GM12872 (cell line): ENCODE data around the gene SYT8.

Source experiments
- CTCF ChIP-seq: IDR thresholded peaks from 3 replicates; pipeline ENCODE4 v1.5.1; 2011; ENCODE audit warnings: low read depth, mild to moderate bottlenecking, low read length, moderate library complexity; ENCODE audit not compliant: insufficient read depth

SYT8 gene

DNA sequence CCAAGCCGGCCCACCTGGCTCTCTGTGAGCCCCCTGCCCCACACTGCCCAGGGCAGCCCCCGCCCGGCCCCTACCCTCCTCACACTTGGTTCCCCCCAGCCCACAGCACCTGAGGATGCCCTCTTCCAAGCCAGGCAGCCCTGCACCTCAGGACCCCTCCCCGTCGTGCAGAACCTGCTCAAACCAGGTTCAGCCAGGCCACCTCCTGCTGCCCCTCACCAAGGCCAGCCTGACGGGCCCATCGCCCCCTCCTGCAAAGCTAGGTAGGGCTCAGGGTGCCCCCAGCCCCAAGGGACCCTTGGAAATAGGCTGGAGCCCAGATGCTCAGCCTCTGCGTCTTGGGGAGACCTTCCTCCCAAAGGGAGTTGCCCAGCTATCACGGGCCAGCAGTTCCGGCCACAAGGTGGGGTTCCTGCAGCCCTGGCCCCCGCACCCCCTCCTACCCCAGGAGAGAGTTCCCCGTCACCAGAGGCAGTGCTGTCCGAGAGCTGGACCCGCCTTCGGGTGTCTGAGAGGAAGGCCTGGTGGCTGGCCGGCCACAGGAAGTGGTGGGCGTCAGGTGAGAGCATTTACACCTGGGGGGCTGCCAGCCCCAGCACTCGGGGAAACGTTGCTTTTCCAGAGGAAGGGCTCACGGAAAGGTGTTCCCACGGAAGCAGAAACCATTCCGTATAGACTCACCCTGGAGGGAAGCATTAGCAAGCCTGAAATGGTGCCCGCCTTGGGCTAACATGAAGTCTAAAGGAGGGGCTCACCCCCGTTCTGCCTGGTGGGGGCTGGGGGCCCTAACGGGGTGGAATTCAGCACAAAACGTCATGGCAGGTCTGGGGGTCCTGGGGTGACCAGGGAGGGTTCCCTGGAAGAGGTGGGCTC lies 3.2 kb upstream of the SYT8 start:
- no peak for TF ChIP-seq CTCF

DNA sequence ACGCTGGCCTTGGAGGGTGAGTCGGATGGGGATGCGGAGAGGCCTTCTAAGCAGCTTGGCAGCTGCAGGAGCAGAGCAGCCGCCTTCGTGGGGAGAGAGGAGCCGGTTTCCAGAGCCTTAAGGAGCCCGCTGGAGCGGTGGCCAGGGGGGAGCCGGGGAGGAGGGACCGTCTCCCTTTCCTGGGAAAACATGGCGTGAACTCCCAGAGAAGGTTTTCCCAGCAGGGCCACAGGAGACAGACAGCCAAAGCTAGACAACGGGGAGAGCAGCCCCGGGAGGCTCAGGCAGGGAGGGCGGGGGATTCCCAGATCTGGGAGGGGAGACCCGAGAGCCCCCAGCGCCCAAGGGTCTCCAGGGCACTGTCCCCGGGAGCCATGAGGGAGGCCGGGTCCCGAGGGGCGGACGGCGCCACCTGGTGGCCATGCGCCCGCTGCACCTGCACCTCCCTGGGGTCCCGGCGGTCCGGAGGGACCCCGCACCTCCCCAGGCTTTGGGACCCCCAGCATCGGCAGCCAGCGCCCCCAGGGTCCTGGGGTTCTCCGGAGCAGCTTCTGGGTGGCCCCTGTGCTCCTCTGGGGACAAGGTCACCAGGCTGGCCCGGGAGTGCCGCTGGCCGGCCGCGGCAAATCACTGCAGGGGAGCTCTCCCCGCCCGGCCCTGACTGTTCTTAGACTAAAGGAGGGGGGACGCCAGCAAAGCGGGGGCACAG lies 2.4 kb upstream of the SYT8 start:
- peak; percentile 89 for TF ChIP-seq CTCF

GRCh38 chr11:1832920-1833295 lies 1.9 kb upstream of the SYT8 start:
- TF ChIP-seq CTCF: no peak

DNA sequence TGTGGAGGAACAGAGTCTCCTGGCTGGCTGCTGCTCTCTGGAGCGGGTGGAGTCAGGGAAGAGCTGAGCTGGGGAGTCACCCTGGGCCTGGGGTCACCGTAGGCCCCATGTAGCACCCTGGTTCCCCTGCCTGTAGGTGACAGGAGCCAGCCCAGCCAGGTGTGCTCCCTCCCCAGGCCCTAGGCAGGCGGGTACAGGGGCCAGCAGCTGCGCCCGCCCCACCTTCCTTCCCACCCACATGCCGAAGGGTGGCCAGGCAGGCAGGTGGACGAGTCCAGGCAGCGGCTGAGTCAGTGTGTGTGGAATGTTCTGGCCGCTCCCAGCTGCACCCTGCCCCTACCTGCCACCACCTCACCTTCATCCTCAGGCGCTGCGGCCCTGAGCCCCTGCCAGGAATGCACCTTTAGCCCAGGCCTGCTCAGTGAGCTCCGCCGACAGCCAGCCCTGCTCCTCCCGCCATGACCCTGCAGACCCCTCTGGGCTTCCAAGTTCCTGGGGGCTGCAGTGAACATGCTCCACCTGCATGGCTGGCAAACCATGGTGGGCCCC lies 654 bp upstream of the SYT8 start:
- no peak for TF ChIP-seq CTCF

GRCh38 chr11:1835671-1836010 lies 851 bp downstream of the SYT8 start:
- no peak for TF ChIP-seq CTCF

GRCh38 chr11:1836011-1836945 lies 1.5 kb downstream of the SYT8 start:
- TF ChIP-seq CTCF: no peak
